Measurements from ENCODE around the gene RECQL.
"Not testable (repeated sequence)": the region's sequence is repeated elsewhere in the genome, so short reads cannot be mapped to it uniquely, and the experiment has no call there.

Gene RECQL

GRCh38 chr12:21472197-21472823 is 29.1 kb downstream of the RECQL start:
- no peak for DNase-seq (ENCODE audit: low read depth, low spot score)
- WGBS (ENCODE audit: insufficient coverage, insufficient read length), result no CpG with 5 or more reads among the region's 7 CpGs
- peaks cover 3% of the 10 kb centered on the region; the same call in 1 of the 2 replicates for H3K36me3 ChIP-seq (ENCODE audit: control insufficient read depth, insufficient read depth, low read length)

GRCh38 chr12:21471294-21471693 is 30.1 kb downstream of the RECQL start:
- Histone ChIP-seq H3K36me3 (ENCODE audit: control insufficient read depth, insufficient read depth, low read length) (peaks cover 3% of the 10 kb centered on the region; the same call in 1 of the 2 replicates), H3K4me1 (ENCODE audit: control insufficient read depth, insufficient read depth, low read length) (no peaks in the 10 kb centered on the region), H3K27me3 (ENCODE audit: control insufficient read depth, insufficient read depth, low read length) (no peaks in the 10 kb centered on the region), H3K9me3 (ENCODE audit: control insufficient read depth, insufficient read depth, low read length) (no peaks in the 10 kb centered on the region), H3K4me3 (ENCODE audit: low read length) (no peak overlapping the region), H3K27ac (ENCODE audit: low read length) (no peak overlapping the region)
- WGBS (ENCODE audit: insufficient coverage, insufficient read length), result no CpG with 5 or more reads among the region's 2 CpGs
- DNase-seq (ENCODE audit: low read depth, low spot score), result no peak

More at GRCh38 chr12:21472197-21472823, 29.1 kb downstream of the RECQL start:
- Histone ChIP-seq H3K4me3 (ENCODE audit: low read length) (no peak overlapping the region), H3K27me3 (ENCODE audit: control insufficient read depth, insufficient read depth, low read length) (no peaks in the 10 kb centered on the region), H3K27ac (ENCODE audit: low read length) (no peak overlapping the region), H3K9me3 (ENCODE audit: control insufficient read depth, insufficient read depth, low read length) (no peaks in the 10 kb centered on the region), H3K4me1 (ENCODE audit: control insufficient read depth, insufficient read depth, low read length) (no peaks in the 10 kb centered on the region)

GRCh38 chr12:21467334-21467733 is 34.1 kb downstream of the RECQL start:
- H3K9me3 ChIP-seq (ENCODE audit: control insufficient read depth, insufficient read depth, low read length); H3K27me3 ChIP-seq (ENCODE audit: control insufficient read depth, insufficient read depth, low read length); H3K4me3 ChIP-seq (ENCODE audit: low read length); H3K36me3 ChIP-seq (ENCODE audit: control insufficient read depth, insufficient read depth, low read length); H3K4me1 ChIP-seq (ENCODE audit: control insufficient read depth, insufficient read depth, low read length); H3K27ac ChIP-seq (ENCODE audit: low read length); DNase-seq (ENCODE audit: low read depth, low spot score): not testable (repeated sequence)
- WGBS (ENCODE audit: insufficient coverage, insufficient read length), result no CpG with 5 or more reads among the region's 2 CpGs

- WGBS (ENCODE audit: insufficient coverage, insufficient read length), result no CpG with 5 or more reads among the region's 2 CpGs
- H3K4me1 ChIP-seq (ENCODE audit: control insufficient read depth, insufficient read depth, low read length), result no peaks in the 10 kb centered on the region
- H3K27ac ChIP-seq (ENCODE audit: low read length), result no peak overlapping the region
- no peak overlapping the region for H3K4me3 ChIP-seq (ENCODE audit: low read length)
- DNase-seq (ENCODE audit: low read depth, low spot score), result no peak
- no peaks in the 10 kb centered on the region for H3K27me3 ChIP-seq (ENCODE audit: control insufficient read depth, insufficient read depth, low read length)
- no peaks in the 10 kb centered on the region for H3K9me3 ChIP-seq (ENCODE audit: control insufficient read depth, insufficient read depth, low read length)
- H3K36me3 ChIP-seq (ENCODE audit: control insufficient read depth, insufficient read depth, low read length), result no peaks in the 10 kb centered on the region
Measured at GRCh38 chr12:21459474-21459873, 42.0 kb downstream of the RECQL start.

- H3K27ac ChIP-seq (ENCODE audit: low read length), result no peak overlapping the region
Measured at GRCh38 chr12:21456291-21456780, 45.1 kb downstream of the RECQL start.

GRCh38 chr12:21453312-21453852 is 48.1 kb downstream of the RECQL start:
- no peaks in the 10 kb centered on the region for H3K4me1 ChIP-seq (ENCODE audit: control insufficient read depth, insufficient read depth, low read length)
- no peak overlapping the region for H3K27ac ChIP-seq (ENCODE audit: low read length)
- WGBS (ENCODE audit: insufficient coverage, insufficient read length), result no CpG with 5 or more reads among the region's 4 CpGs
- no peak overlapping the region for H3K4me3 ChIP-seq (ENCODE audit: low read length)
- no peak for DNase-seq (ENCODE audit: low read depth, low spot score)
- H3K9me3 ChIP-seq (ENCODE audit: control insufficient read depth, insufficient read depth, low read length), result no peaks in the 10 kb centered on the region
- H3K36me3 ChIP-seq (ENCODE audit: control insufficient read depth, insufficient read depth, low read length), result no peaks in the 10 kb centered on the region
- H3K27me3 ChIP-seq (ENCODE audit: control insufficient read depth, insufficient read depth, low read length), result no peaks in the 10 kb centered on the region

More at GRCh38 chr12:21456291-21456780, 45.1 kb downstream of the RECQL start:
- H3K9me3 ChIP-seq (ENCODE audit: control insufficient read depth, insufficient read depth, low read length), result no peaks in the 10 kb centered on the region
- no peak for DNase-seq (ENCODE audit: low read depth, low spot score)
- no peaks in the 10 kb centered on the region for H3K36me3 ChIP-seq (ENCODE audit: control insufficient read depth, insufficient read depth, low read length)
- no peaks in the 10 kb centered on the region for H3K4me1 ChIP-seq (ENCODE audit: control insufficient read depth, insufficient read depth, low read length)
- WGBS (ENCODE audit: insufficient coverage, insufficient read length), result no CpG with 5 or more reads among the region's 7 CpGs
- H3K27me3 ChIP-seq (ENCODE audit: control insufficient read depth, insufficient read depth, low read length), result no peaks in the 10 kb centered on the region
- H3K4me3 ChIP-seq (ENCODE audit: low read length), result no peak overlapping the region

- H3K36me3 ChIP-seq (ENCODE audit: control insufficient read depth, insufficient read depth, low read length), result no peaks in the 10 kb centered on the region
- H3K27ac ChIP-seq (ENCODE audit: low read length), result no peak overlapping the region
- WGBS (ENCODE audit: insufficient coverage, insufficient read length), result no CpG with 5 or more reads among the region's 1 CpG
- no peaks in the 10 kb centered on the region for H3K4me1 ChIP-seq (ENCODE audit: control insufficient read depth, insufficient read depth, low read length)
- no peaks in the 10 kb centered on the region for H3K9me3 ChIP-seq (ENCODE audit: control insufficient read depth, insufficient read depth, low read length)
- no peak for DNase-seq (ENCODE audit: low read depth, low spot score)
- H3K27me3 ChIP-seq (ENCODE audit: control insufficient read depth, insufficient read depth, low read length), result no peaks in the 10 kb centered on the region
- no peak overlapping the region for H3K4me3 ChIP-seq (ENCODE audit: low read length)
Measured at GRCh38 chr12:21451529-21451928, 49.9 kb downstream of the RECQL start.

- Histone ChIP-seq H3K9me3 (ENCODE audit: control insufficient read depth, insufficient read depth, low read length) (no peaks in the 10 kb centered on the region), H3K4me3 (ENCODE audit: low read length) (no peak overlapping the region), H3K4me1 (ENCODE audit: control insufficient read depth, insufficient read depth, low read length) (no peaks in the 10 kb centered on the region), H3K36me3 (ENCODE audit: control insufficient read depth, insufficient read depth, low read length) (no peaks in the 10 kb centered on the region), H3K27ac (ENCODE audit: low read length) (no peak overlapping the region), H3K27me3 (ENCODE audit: control insufficient read depth, insufficient read depth, low read length) (no peaks in the 10 kb centered on the region)
- no peak for DNase-seq (ENCODE audit: low read depth, low spot score)
Measured at GRCh38 chr12:21444193-21445146, 57.0 kb downstream of the RECQL start.

GRCh38 chr12:21439347-21439746 is 62.1 kb downstream of the RECQL start:
- H3K4me3 ChIP-seq (ENCODE audit: low read length), result no peak overlapping the region
- no CpG with 5 or more reads among the region's 3 CpGs for WGBS (ENCODE audit: insufficient coverage, insufficient read length)

GRCh38 chr12:21438643-21439042 is 62.8 kb downstream of the RECQL start:
- no peaks in the 10 kb centered on the region for H3K9me3 ChIP-seq (ENCODE audit: control insufficient read depth, insufficient read depth, low read length)
- DNase-seq (ENCODE audit: low read depth, low spot score), result no peak
- H3K27ac ChIP-seq (ENCODE audit: low read length), result no peak overlapping the region
- H3K4me1 ChIP-seq (ENCODE audit: control insufficient read depth, insufficient read depth, low read length), result no peaks in the 10 kb centered on the region
- no peaks in the 10 kb centered on the region; the same call in 1 of the 2 replicates for H3K27me3 ChIP-seq (ENCODE audit: control insufficient read depth, insufficient read depth, low read length)
- WGBS (ENCODE audit: insufficient coverage, insufficient read length), result no CpG with 5 or more reads among the region's 5 CpGs
- no peak overlapping the region for H3K4me3 ChIP-seq (ENCODE audit: low read length)
- no peaks in the 10 kb centered on the region for H3K36me3 ChIP-seq (ENCODE audit: control insufficient read depth, insufficient read depth, low read length)

More at GRCh38 chr12:21439347-21439746, 62.1 kb downstream of the RECQL start:
- Histone ChIP-seq H3K4me1 (ENCODE audit: control insufficient read depth, insufficient read depth, low read length) (no peaks in the 10 kb centered on the region), H3K27me3 (ENCODE audit: control insufficient read depth, insufficient read depth, low read length) (no peaks in the 10 kb centered on the region; the same call in 1 of the 2 replicates), H3K9me3 (ENCODE audit: control insufficient read depth, insufficient read depth, low read length) (no peaks in the 10 kb centered on the region), H3K36me3 (ENCODE audit: control insufficient read depth, insufficient read depth, low read length) (no peaks in the 10 kb centered on the region), H3K27ac (ENCODE audit: low read length) (no peak overlapping the region)
- DNase-seq (ENCODE audit: low read depth, low spot score), result no peak

Data from iPS DF 6.9 (cell line).